Measurements from ENCODE around the gene ARHGAP4.

The ARHGAP4 gene

DNA sequence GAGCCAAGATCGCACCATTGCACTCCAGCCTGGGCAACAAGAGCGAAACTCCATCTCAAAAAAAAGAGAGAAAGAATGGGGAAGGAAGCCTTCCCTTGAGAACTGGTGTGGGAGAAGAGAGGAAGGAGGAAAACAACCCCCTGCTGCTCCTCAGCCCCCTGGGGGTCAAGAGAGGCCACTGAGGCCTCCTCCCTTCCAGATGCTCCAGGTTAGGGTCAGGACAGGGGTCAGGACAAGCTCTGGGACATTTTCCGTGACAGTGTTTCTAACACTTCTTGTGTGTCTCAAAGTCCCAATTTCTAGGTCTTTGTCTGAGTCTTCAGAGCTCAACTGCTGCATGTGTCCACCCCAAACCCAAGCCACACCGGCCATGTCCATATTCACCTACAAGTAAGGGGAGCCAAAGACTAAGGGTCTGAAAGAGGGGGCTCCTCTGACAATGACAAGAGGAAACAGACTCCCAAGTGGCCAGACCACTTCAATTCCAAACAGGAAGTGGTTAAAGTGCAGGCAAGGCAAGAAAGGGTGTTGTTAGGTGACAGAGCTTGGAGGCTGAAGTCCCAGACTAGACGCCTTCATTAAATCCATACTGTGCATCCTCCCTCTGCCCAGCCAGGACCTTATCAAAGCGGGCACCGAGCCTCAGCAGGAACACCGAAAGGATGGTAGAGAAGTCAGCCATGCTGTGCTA, 48.3 kb downstream of the ARHGAP4 start:
- DNase-seq = no peak

DNA sequence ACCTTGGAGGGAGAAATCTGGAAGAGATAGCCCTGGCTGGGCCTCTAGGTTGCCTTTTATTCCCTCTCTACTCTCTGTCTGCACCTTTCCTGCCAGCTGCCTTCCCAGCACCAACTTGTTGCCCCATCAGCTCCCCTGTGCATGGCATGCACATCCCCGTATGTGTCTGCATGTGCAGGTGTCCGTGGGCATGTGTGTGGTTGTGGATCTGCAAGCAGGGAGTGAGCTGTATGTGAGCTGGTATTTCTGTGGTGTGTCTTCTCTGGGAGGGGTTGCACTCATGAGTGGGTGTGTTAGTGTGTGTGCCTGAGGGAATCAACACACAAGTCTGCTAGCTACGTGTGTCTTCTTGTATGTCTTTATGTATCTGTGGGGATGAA, 50.0 kb downstream of the ARHGAP4 start:
- no peak for DNase-seq

DNA sequence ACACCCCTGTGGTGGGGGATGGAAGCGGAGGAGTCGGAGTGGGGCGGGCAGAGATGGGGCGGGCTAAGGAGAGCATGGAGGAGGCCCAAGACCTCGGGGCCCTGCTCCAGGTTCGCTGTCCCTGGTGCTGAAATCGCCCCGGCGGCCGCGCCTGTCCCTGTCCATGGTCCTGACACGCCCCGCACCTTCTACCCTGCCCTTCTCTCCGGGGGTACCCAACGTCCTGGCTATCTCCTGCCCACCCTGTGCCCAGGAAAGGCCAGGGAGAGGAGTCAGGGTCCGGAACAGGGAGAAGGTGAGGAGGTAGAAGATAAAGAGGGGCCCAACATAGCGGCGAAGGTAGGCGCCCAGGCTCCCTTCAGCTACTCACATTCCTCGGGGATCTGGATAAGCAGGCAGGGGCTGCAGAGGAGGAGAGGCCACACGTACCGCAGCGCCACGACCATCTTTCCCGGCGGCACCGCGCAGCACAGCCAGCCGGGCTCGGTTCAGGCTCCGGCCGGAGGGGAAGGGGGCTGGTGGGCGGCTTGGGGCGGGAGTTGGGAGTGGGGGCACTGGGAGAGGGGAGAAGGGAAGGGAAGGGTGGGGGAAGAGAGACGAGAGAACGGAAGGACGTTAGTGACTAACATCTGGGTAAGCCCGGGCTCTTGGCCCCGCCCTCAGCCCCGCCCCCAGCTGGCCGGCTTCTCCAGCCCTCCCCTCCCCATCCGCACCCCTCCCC, 50.5 kb downstream of the ARHGAP4 start:
- peak; percentile 59 for DNase-seq

DNA sequence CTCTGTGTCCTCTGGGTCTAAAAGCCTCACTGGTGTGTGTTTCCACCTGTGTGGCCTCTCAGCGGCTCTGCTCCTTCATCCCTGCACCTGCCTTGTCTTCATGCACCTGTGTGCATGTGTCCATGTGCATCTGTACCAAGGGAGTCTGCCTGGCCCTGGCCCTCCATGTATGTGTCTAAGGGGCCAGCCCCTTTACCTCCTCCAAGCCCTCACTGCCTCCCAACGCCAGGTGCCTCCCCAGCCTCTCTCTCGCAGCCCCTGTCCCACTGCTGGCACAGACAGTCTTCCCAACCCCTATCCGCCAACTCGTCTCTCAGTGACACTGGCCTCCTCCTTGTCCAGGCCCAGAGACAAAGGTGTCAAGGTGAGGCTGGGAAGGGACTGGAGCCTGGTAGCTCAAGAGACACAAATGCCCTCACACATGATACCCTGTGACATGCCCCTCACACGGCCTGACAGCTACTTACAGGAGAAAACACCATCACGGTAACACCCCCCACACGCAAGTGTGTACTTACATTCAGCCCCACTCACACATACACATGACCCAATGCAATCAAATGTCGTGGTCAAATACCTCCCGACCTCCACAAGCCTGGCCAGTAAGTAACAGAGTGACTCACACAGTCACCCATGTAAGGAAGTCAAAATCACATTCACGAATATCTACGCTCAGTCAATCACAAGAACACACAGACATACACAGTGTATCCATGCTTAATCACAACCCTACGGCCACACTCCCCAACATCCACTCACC, 51.5 kb downstream of the ARHGAP4 start:
- DNase-seq = no peak

DNA sequence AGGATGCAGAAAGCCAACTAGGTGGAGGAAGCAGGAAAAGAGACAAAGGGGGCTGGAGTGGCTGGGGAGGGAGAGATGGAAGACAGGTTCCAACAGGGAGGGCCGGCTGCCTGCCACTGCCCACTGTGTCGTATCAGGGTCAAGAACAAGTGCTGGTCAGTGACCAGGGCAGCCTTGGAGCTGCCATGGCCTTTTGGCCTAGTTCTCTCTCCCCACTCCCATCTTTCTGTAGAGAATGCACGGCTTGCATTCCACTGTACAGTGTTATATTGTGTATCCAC, 52.0 kb downstream of the ARHGAP4 start:
- DNase-seq = no peak

DNA sequence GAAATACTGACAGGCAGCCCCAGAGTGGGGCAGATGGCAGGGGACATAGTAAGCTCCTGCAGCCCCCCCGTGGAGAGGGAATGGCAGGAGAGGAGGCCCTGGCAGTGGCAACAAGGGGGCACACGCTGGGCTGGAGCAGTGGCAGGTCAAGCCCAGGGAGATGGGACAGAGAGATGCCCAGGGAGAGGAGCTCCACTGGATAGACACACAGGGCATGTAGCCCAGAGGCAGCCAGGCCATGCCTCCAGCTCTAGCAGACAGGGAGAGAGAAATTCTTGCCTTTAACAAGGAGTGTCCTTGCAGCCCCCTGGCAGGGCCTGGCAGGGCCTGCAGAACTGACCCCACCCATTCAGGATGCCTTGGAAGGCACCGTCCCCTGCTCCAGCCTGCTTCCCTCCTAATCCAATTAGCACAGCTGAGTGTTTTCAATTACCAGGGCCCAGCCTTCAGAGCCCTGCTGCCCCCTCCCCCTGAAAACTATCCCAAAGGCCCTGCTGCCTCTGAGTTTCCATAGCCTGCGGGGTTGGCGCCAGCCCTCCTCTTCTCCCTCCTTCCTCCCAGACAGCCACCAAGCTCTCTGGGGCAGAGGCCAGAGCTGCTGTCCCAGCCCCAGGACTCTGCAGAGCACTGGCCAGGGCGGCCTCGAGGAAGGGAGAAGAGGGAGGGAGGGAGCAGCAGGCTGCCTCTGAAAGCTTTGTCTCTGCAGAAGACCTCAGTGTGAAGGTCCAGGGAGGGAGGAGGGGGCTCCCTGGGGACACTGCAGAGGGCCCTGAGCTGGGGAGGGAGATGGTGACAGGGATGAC, 52.6 kb downstream of the ARHGAP4 start:
- DNase-seq = no peak

DNA sequence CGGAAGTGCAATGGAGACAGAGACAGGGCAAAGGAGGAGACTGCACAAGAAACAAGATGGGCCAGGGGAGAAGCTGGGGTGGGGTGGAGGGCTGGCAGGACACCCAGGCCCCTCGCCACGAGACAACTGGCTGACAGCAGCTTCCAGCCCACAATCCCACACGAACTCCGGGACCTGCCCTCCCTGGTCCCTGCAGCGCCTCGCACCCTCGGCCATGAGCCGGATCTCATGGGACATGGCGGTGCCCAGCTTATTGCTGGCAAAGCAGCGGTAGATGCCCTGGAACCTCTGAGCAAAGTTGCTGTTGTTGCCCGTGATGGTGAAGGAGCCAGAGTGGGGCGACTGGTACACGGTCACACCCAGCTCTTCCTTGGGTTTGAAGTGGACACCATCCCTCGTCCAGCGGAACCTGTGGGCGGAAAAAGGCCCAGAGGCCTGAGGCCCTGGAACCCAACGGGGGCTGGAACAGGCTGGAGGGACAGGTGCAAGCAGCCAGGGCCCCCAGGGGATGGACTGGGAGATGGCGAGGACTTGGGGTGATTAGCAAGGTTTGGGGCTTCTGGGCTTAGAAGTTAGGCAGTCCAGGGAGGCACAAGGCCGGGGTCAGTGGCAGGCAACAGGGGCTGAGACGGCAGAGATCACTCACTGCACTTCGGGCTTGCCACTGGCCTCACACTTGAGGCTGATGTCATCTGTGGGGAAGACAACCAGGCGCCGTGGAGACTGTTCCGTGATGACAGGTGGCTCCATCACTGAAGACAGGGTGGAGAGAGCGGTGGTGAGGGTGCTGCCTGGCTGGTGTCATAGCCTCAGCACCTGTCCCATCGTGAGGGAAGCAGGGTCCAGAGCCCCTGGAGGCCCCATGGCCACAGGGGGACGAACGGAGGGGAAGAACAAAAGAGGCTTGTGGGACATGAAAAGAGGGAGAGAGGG, 53.9 kb downstream of the ARHGAP4 start:
- DNase-seq = no peak

DNA sequence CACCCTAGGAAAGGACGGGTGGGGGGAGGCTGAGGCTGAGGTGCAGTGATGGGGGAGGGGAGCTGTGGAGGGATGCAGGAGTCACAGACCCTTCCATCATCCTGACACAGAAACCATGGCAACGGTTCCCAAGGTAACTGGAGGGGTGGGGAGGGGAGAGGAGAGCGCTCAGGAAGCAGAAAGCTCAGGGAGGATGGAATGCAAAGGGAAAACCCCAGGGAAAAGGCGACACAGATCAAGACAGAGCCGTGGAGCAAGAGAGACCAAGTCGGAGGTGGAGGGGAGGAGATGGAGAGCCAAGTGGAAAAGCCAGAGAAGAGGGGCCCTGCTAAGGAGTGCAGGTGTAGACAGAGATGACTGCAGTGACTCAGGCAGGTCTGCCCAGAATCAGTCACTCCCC, 54.6 kb downstream of the ARHGAP4 start:
- no peak for DNase-seq

DNA sequence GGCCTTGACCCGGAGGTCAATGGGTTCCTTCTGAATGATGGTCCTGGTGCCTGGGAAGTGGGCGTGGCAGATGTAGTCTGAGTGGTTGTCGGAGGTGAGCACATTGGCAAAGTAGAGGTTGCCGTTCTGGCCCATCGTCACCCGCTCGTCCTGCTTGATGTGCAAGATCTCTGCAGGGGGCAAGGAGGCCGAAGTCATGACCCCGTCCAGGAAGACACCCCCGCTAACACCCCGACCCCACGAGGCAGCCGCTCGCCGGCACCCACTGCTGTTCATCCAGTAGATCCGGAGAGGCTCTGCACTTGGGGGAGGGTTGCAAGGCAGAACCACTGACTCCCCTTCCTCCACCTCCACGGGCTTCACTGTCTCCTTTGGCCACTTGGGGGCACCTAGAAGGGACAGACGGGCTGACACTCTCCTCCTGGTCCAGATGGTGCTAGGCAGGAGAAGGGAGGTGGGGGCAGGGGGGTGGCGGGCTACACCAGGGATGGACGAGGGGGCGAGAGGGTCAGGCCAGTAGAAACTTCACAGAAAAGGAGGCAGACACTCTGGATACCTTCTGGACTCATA, 55.2 kb downstream of the ARHGAP4 start:
- DNase-seq = no peak

DNA sequence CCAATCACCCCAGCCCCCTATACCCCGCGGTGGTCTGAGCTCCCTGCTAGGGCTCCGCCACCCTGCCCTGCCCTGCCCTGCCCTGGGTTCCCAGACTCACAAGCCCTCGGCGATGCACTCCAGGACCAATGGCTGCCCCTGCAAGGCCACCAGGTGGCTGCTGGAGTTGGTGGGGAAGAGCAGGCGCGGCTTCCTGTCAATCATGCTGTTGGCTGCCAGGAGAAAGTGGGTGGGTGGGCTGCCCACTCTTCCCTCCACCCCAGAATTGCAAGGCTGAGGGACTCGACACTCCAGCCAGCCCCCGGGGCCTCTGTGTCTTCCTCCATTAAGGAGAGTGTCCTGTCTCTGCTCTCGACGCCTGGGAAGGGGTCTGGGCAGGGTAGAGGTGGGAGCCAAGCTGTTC, 55.8 kb downstream of the ARHGAP4 start:
- no peak for DNase-seq

DNA sequence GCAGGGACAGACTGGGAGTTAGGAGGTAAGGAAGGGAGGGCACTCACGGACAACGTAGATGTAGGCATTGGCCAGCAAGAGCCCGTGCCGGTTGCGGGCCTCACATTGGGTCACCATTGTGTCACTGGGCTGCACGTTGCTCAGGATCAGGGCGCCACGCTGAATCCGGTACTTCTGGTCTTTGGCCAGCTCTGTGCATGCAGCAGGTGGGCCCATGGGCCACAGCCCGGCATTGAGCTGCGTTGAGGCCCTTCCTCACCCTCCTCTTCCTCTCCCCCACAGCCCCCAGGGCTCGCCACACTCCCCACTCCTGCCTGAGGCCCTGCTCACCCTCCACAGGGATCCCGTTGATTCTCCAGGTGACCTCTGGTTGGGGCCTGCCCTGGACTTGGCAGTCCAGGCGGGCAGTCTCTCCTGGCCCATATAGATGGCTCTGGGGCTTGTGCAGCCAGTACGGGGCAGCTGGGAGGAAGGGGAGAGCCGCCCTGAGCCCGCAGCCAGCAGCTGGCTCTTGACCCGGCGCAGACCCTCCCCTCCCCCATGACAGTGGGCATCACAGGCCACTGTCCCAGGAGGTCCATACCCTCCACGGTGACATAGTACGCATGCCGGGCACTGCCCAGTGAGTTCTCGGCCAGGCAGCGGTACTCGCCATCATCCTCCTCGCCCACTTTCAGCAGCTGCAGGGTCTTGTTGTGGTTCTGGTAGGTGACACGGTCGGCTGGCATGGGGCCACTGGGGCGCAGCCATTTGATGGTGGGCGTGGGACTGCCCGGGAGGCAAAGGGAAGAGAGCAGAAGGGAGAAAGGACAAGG, 56.4 kb downstream of the ARHGAP4 start:
- no peak for DNase-seq

DNA sequence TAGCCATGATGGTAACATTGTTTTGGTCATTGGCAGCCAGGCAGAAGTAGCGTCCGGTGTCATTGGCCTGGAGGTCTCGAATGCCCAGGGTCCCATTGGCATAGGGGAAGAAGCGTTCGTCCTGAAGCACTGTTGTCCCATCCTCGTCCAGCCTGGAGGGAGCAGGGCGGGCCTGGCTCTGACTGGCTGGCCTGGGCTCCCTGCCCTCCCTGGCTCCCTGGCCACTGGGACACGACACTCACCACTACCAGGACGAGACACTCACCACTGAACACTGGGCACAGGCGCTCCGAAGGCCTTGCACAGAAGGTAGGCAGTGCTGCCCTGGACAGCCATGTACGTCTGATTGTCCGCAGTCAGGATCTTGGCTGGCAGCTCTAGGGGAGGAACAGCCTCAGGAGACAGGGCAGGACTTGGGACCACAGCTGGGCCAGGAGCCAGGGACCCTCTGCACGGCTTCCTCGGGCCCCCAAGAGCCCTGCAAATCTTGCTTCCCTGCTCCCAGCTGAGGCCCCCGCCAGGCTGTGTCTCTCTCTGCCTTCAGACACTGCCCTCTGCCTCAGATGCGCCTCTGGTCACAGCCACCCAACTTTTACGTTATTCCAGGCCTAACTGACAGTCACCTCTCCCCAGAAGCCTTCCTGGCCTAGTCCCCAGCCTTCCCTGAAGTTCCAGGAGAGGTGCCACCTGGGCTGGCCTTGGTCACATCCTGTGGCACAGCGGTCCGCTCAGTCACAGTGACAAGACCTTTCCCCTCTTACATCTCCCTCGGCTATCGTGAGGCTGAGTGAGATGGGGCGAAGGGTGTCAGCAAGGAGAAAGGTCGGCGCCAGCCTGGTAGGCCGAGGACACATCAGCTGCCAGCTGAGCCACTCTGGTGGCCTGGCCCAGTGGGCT, 57.2 kb downstream of the ARHGAP4 start:
- DNase-seq = no peak

DNA sequence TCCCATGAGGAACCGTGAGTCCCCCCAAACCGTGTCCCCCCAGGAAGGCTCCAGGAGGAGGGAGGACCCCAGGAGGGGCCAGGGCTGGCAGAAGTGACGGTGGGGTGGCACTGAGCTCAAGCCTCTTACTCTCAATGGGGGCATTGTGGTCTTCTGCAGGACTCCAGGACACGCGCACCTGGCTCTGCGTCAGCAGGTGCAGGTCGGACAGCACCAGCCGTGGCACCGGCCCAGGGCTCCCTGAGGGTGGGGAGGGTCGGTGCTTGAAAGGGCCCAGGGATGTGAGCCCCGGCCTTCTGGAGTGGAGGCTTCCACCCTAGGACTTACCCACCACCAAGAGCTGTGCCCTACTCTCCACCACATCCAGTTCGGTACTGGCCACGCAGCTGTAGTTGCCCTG, 58.4 kb downstream of the ARHGAP4 start:
- DNase-seq = no peak

DNA sequence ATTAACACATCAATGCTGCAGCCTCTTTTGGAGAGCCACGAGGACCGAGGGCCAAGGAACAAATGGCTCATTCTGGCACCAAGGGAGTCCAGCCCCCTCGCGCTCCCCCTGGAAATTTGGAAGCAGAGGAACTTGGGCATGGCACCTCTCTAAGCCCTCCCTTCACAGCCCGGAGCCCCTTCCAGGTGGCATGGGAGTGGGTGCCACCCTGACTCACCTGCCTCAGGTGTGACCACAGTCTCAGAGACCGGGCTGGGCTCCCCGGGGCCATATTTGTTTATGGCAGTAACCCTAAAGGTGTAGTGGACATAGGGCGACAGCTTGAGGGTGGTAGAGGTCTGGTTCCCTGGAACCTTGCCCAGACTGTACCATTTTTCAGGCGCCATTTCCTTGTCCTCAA, 58.9 kb downstream of the ARHGAP4 start:
- DNase-seq = no peak

DNA sequence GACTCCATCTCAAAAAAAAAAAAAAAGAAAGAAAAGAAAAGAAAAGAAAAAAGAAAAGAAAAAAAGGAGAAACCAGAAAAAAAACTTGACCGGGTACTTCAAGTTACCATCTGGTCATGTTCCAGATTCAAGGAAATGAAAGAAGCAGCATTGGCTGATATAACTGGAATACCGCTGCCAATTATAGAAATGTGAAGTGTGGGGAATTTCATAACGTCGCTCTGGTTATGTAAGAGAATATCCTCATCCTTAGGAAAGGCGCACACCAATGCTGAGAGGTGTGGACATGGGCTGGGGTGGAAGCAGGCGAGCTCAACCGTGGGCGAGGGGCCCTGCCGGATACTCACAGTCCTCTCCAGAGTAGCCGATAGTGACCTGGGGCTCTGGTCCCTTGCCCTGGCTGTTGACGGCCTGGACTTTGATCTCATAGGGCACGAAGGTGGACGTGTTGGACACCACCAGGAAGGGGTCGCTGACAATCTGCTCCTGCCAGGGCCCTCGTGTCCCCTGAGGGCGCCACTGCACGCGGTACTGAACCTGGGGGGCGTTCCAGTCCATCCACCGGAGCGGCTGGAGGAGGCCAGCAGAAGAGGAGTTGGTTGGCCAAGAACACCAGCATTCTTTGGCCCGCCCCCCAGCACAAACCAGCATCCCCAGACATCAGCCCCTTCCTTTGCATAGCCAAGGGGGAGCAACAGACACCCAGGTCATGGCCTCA, 59.6 kb downstream of the ARHGAP4 start:
- DNase-seq = no peak

DNA sequence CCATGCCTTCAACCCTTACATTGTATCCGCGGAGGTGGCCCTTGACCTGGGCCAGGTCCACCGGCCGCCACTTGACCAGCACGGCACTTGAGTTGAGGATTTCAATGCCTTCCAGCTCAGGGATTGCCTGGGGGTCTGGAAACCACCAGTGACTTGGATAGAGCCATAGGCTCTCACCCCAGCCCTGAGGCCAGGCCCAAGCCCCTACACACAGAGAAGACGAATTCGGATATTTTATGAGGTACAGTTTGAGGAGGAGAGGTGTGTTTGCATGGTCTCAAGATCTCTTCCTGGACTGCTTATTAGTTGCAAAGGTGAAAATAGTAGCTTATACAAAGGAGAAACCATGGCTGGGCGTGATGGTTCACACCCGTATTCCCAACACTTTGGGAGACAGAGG, 60.4 kb downstream of the ARHGAP4 start:
- no peak for DNase-seq

DNA sequence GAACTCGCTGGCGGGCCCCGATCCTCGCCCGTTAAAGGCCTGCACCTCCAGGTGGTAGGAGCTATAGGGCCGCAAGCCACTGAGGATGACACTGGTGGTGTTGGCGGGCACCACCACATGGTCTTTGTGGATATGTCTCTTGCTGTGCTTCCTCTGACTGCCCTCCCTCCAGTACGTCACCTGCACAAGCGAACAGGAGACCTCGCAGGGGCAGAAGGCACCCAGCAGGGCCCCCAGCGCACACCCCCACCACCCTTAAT, 60.8 kb downstream of the ARHGAP4 start:
- no peak for DNase-seq

DNA sequence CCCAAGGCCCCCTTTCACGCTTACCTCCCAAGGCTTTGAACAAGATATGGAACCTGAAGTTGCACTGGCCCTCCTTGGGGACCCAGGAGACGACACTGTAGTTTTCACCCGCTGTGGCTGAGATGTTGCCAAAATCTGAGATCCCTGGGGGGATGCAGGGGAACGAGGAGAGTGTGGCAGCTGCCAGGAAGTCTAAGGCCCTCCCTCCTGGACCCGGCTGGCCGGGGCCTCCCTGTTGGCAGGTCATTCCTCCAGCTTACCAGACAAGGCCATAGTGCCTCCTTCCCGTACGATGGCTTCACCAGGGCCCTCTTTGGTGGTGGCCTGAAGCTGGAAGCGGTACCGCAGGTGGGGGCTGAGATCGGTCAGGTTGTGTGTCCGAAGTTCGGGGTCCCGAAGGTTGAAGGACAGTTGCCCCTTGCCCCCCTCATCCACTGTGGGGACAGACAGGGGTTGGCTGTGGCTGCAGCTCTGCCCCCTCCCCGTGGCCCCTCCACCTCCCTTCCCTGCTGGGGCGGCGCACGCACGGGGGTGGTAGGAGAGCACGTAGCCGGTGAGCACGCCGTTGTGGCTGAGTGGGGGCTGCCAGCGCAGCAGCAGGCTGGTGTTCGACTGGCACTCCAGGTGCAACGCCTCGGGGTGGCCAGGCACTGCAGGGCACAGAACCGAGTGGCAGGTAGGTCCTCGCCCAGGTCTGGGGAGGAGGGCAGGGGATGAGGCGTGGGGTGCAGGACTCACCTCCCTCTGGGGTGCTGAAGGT, 61.3 kb downstream of the ARHGAP4 start:
- DNase-seq = no peak

DNA sequence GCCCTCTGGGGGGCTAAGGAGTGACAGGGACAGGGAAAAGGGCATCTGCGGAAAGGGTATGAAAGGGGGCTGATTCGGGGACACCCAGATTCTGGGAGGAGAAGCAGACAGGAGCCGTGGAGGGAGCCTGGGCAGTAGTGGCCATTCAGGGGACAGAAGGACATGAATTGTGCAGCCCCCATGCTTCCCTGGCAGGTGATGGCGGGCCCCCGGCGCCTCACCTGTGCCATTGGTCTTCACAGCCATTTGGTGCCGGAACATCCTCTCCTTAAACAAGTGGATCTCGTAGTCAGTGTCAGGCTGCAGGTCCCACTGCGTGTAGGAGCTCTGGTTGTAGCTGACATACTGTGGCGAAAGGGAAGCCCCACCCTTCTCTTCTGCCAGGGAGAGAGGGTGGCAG, 62.0 kb downstream of the ARHGAP4 start:
- no peak for DNase-seq
